Astrocyte (in vitro differentiated cells and primary cell): ENCODE results near the gene MAP4K2. TPM values are rescaled to one million over a fixed set of nuclear protein-coding genes. Genes with fewer than 3 reads are reported as not detected.

ENCODE experiments used
- DNase-seq: peaks from one replicate; pipeline ENCODE4 v3.0.0-alpha.2; 2010; ENCODE audit warnings: low read depth
- FAIRE-seq: peaks from 2 replicates; lab custom pipeline; 2011; peaks lifted over from hg19 to GRCh38; lab: Jason Lieb, UNC
- H2AFZ ChIP-seq: 2 replicates; pipeline ENCODE4 v1.6.0; 2012; ENCODE audit warnings: low read depth, low read length, inconsistent platforms
- H3K27ac ChIP-seq: 2 replicates; pipeline ENCODE4 v1.5.1; 2011; ENCODE audit warnings: low read depth, low read length, inconsistent platforms
- H3K27me3 ChIP-seq: 2 replicates; pipeline ENCODE4 v1.6.0; 2011; ENCODE audit warnings: low read length, inconsistent platforms; ENCODE audit not compliant: insufficient read depth
- H3K36me3 ChIP-seq: 2 replicates; pipeline ENCODE4 v1.5.1; 2011; ENCODE audit warnings: low read length, inconsistent platforms; ENCODE audit not compliant: insufficient read depth
- H3K4me1 ChIP-seq: 2 replicates; pipeline ENCODE4 v1.5.1; 2011; ENCODE audit warnings: low read length, inconsistent platforms; ENCODE audit not compliant: insufficient read depth
- H3K4me2 ChIP-seq: 2 replicates; pipeline ENCODE4 v1.6.0; 2012; ENCODE audit warnings: low read length, inconsistent platforms
- H3K4me3 ChIP-seq: 2 replicates; pipeline ENCODE4 v1.5.1; 2011; ENCODE audit warnings: low read depth, mild to moderate bottlenecking, low read length, inconsistent platforms; ENCODE audit not compliant: insufficient read depth
- H3K79me2 ChIP-seq: 2 replicates; pipeline ENCODE4 v1.6.0; 2012; ENCODE audit warnings: mild to moderate bottlenecking, low read length, inconsistent platforms; ENCODE audit not compliant: insufficient read depth
- H3K9ac ChIP-seq: 2 replicates; pipeline ENCODE4 v1.6.0; 2012; ENCODE audit warnings: mild to moderate bottlenecking, low read length, inconsistent platforms
- H3K9me3 ChIP-seq: 2 replicates; pipeline ENCODE4 v1.5.1; 2012; ENCODE audit warnings: low read depth, mild to moderate bottlenecking, low read length, inconsistent platforms; ENCODE audit not compliant: insufficient read depth
- H4K20me1 ChIP-seq: 2 replicates; pipeline ENCODE4 v1.6.0; 2012; ENCODE audit warnings: low read length, inconsistent platforms; ENCODE audit not compliant: insufficient read depth
- H3K27ac Mint-ChIP-seq: one replicate; pipeline ENCODE4 v1.8.0; 2021; ENCODE audit warnings: mild to moderate bottlenecking, mixed read lengths; ENCODE audit not compliant: unreplicated experiment
- H3K27me3 Mint-ChIP-seq: one replicate; pipeline ENCODE4 v1.8.0; 2021; ENCODE audit warnings: low read depth, mixed read lengths; ENCODE audit not compliant: unreplicated experiment
- H3K36me3 Mint-ChIP-seq: one replicate; pipeline ENCODE4 v1.8.0; 2021; ENCODE audit warnings: low read depth, mixed read lengths; ENCODE audit not compliant: unreplicated experiment
- H3K4me1 Mint-ChIP-seq: one replicate; pipeline ENCODE4 v1.8.0; 2021; ENCODE audit warnings: low read depth, mixed read lengths; ENCODE audit not compliant: unreplicated experiment
- H3K4me3 Mint-ChIP-seq: one replicate; pipeline ENCODE4 v1.8.0; 2021; ENCODE audit warnings: mild to moderate bottlenecking, moderate library complexity, mixed read lengths; ENCODE audit not compliant: unreplicated experiment
- H3K9me3 Mint-ChIP-seq: one replicate; pipeline ENCODE4 v1.8.0; 2021; ENCODE audit warnings: mild to moderate bottlenecking, mixed read lengths; ENCODE audit not compliant: unreplicated experiment
- EZH2 ChIP-seq: IDR thresholded peaks from 2 replicates; pipeline ENCODE4 v1.6.1; 2012; ENCODE audit warnings: mild to moderate bottlenecking, low read length, inconsistent platforms; ENCODE audit not compliant: insufficient read depth
- total RNA-seq: library from RNA; stranded (reverse); gene quantifications from 2 replicates; pipeline ENCODE4 v1.2.1, GENCODE V29; 2021
- TF ChIP-seq, protein P1 (sequence below): IDR thresholded peaks from 2 replicates; pipeline ENCODE4 v1.5.1; 2011; ENCODE audit warnings: low read depth, mild to moderate bottlenecking, inconsistent platforms, low read length, moderate library complexity; ENCODE audit not compliant: insufficient read depth

MAP4K2 gene
- total RNA-seq, 1 donor from 2014 or later, result 11.2 TPM

DNA sequence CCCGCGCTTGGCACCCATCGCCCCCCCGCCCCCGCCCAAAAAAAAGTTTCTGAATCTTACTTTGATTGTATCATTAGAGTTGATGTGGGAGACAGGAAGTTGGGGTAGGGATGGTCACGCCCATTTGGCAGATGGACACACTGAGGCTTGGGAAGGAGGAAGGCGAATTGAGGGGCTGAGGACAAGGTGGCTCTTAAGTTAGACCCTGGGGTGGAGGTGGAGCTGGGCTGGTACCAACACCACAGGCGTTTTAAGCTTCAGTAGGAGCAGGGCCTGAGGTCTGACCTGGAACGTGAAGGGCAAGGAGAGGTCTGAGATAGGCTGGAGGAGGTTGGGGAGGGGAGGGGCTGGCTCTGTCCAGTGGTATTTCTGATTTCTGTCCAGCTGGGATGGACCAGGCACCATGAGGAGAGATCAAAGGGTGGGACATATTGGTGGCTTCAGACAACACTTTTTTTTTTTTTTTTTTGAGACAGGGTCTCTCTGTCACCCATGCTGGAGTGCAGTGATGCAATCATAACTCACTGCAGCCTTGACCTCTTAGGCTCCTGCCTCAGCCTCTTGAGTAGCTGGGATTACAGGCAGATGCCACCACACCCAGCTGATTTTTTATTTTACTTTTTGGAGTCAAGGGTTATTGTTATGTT is 42.2 kb upstream of the MAP4K2 start:
- H3K79me2 ChIP-seq, result no peaks in the 10 kb centered on the region
- H3K27me3 ChIP-seq, result no peaks in the 10 kb centered on the region
- FAIRE-seq (no peak), DNase-seq (no peak)
- no peaks in the 10 kb centered on the region for H4K20me1 ChIP-seq
- Mint-ChIP-seq H3K27me3 (peaks cover 2% of the 10 kb centered on the region), H3K9me3 (no peaks in the 10 kb centered on the region), H3K36me3 (no peaks in the 10 kb centered on the region), H3K4me1 (peaks cover 5% of the 10 kb centered on the region), H3K4me3 (peak overlapping the region; percentile 77), H3K27ac (peak overlapping the region; percentile 88)
- H3K36me3 ChIP-seq, result no peaks in the 10 kb centered on the region
- H2AFZ ChIP-seq, result no peak overlapping the region
- no peaks in the 10 kb centered on the region for H3K9me3 ChIP-seq
- TF ChIP-seq, protein P1, sequence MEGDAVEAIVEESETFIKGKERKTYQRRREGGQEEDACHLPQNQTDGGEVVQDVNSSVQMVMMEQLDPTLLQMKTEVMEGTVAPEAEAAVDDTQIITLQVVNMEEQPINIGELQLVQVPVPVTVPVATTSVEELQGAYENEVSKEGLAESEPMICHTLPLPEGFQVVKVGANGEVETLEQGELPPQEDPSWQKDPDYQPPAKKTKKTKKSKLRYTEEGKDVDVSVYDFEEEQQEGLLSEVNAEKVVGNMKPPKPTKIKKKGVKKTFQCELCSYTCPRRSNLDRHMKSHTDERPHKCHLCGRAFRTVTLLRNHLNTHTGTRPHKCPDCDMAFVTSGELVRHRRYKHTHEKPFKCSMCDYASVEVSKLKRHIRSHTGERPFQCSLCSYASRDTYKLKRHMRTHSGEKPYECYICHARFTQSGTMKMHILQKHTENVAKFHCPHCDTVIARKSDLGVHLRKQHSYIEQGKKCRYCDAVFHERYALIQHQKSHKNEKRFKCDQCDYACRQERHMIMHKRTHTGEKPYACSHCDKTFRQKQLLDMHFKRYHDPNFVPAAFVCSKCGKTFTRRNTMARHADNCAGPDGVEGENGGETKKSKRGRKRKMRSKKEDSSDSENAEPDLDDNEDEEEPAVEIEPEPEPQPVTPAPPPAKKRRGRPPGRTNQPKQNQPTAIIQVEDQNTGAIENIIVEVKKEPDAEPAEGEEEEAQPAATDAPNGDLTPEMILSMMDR, result no peak
- TF ChIP-seq EZH2, result no peak
- peak overlapping the region; percentile 57 for H3K4me2 ChIP-seq
- H3K27ac ChIP-seq, result no peak overlapping the region
- peaks cover 5% of the 10 kb centered on the region for H3K4me1 ChIP-seq
- no peak overlapping the region for H3K4me3 ChIP-seq
- no peak overlapping the region for H3K9ac ChIP-seq

DNA sequence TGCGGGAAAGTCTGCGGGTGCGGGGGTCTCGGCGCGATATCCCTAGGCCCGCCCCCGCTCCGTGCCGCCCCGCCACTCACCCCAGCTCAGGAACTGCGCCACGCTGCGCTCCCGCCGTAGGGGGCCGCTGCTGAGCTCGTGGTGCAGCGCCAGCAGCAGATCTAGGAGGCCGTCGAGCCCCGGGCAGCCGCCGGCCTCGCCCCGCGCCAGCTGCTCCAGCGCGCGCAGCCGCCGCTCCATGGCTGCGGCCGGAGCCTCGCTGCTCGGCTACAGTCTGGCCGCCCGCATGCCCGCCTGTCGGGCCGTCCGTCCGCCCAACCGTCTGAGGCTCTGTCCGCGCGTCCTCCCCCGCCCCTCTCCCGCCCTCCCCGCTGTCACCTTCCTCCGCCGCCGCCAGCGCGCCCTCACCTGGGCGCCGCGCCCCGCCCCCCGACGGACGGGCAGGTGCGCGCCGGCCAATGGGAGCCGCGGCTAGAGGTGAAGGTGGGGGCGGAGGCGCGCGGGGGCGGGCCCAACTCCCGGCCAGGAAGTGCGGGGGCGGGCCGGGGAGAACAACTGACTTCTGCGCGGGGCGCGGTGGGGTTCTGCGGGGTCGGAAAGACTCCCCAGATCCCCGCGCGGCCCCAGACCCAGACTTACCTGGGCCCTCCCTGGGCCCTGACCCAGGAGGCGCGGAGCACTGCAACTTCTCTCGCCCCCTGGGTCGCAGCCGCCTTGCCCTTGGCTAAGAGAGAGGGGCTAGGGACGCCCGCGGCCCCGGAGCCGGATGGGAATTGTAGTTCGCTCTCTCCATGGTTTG is 41.5 kb upstream of the MAP4K2 start, which contains the start of gene CDC42BPG:
Gene CDC42BPG, minus strand, starts transcription at position 324 of the 799 bp plus-strand sequence. Its CDS starts 84 bp downstream, at position 240.
- TF ChIP-seq EZH2, result no peak
- TF ChIP-seq, protein P1, result peak; percentile 11
- peak within 1 kb of the TSS; percentile 84 for H3K4me3 Mint-ChIP-seq
- no peaks in the 10 kb centered on the region for H3K36me3 Mint-ChIP-seq
- H3K9ac ChIP-seq, result no peak within 1 kb of the TSS
- peak within 1 kb of the TSS; percentile 57 for H3K4me2 ChIP-seq
- H3K27ac ChIP-seq, result no peak within 1 kb of the TSS
- peak within 1 kb of the TSS; percentile 88 for H3K27ac Mint-ChIP-seq
- DNase-seq (no peak), FAIRE-seq (no peak)
- no peaks in the 10 kb centered on the region for H3K79me2 ChIP-seq
- no peaks in the 10 kb centered on the region for H4K20me1 ChIP-seq
- no peak within 1 kb of the TSS for H2AFZ ChIP-seq
- H3K27me3 Mint-ChIP-seq, result peaks cover 2% of the 10 kb centered on the region
- H3K4me3 ChIP-seq, result no peak within 1 kb of the TSS
- H3K9me3 ChIP-seq, result no peaks in the 10 kb centered on the region
- peaks cover 5% of the 10 kb centered on the region for H3K4me1 Mint-ChIP-seq
- H3K4me1 ChIP-seq, result peaks cover 5% of the 10 kb centered on the region
- H3K9me3 Mint-ChIP-seq, result no peaks in the 10 kb centered on the region
- no peaks in the 10 kb centered on the region for H3K36me3 ChIP-seq
- no peaks in the 10 kb centered on the region for H3K27me3 ChIP-seq
